ENCODE measurements around the gene FAM3D.

The FAM3D gene

GRCh38 chr3:58625196-58625824 lies 41.3 kb downstream of the FAM3D start:
- no peak for DNase-seq

GRCh38 chr3:58624550-58624949 lies 42.0 kb downstream of the FAM3D start:
- no peak for DNase-seq

- no peak for DNase-seq
Observed at GRCh38 chr3:58623961-58624360, 42.6 kb downstream of the FAM3D start.

- DNase-seq = no peak
Observed at GRCh38 chr3:58623478-58623877, 43.1 kb downstream of the FAM3D start.

- no peak for DNase-seq
Observed at GRCh38 chr3:58622892-58623291, 43.7 kb downstream of the FAM3D start.

- no peak for DNase-seq
Observed at GRCh38 chr3:58622436-58622835, 44.1 kb downstream of the FAM3D start.

- DNase-seq = no peak
Observed at GRCh38 chr3:58621086-58621830, 45.3 kb downstream of the FAM3D start.

GRCh38 chr3:58620421-58620820 lies 46.2 kb downstream of the FAM3D start:
- DNase-seq = no peak

- no peak for DNase-seq
Observed at GRCh38 chr3:58617338-58617761, 49.2 kb downstream of the FAM3D start.

GRCh38 chr3:58613236-58614132 lies 53.1 kb downstream of the FAM3D start:
- DNase-seq = no peak

GRCh38 chr3:58612830-58613229 lies 53.7 kb downstream of the FAM3D start:
- DNase-seq = no peak

- no peak for DNase-seq
Observed at GRCh38 chr3:58609990-58610389, 56.6 kb downstream of the FAM3D start.

- DNase-seq = no peak
Observed at GRCh38 chr3:58608648-58609047, 57.9 kb downstream of the FAM3D start.

GRCh38 chr3:58607816-58608215 lies 58.8 kb downstream of the FAM3D start:
- DNase-seq = peak; percentile 51

GRCh38 chr3:58606693-58607092 lies 59.9 kb downstream of the FAM3D start:
- DNase-seq = no peak

- DNase-seq = no peak
Observed at GRCh38 chr3:58604031-58604430, 62.5 kb downstream of the FAM3D start.

- no peak for DNase-seq
Observed at GRCh38 chr3:58603606-58604005, 63.0 kb downstream of the FAM3D start.

GRCh38 chr3:58597770-58598310 lies 68.7 kb downstream of the FAM3D start:
- peak; percentile 46 for DNase-seq

GRCh38 chr3:58596834-58597518 lies 69.6 kb downstream of the FAM3D start:
- no peak for DNase-seq

GRCh38 chr3:58594117-58594516 lies 72.5 kb downstream of the FAM3D start:
- no peak for DNase-seq

- no peak for DNase-seq
Observed at GRCh38 chr3:58591517-58592510, 74.8 kb downstream of the FAM3D start.
